ENCODE results near the gene TAF12.
A peak's percentile ranks its signal among the peaks of the same experiment; 100 is the strongest.
"Not testable (repeated sequence)": the region's sequence is repeated elsewhere in the genome, so short reads cannot be mapped to it uniquely, and the experiment has no call there.

Gene TAF12

GRCh38 chr1:28644494-28644893 is 1.6 kb upstream of the TAF12 start:
- DNase-seq, result no peak

GRCh38 chr1:28642056-28642846 is 616 bp downstream of the TAF12 start:
- DNase-seq, result peak; percentile 21

DNA sequence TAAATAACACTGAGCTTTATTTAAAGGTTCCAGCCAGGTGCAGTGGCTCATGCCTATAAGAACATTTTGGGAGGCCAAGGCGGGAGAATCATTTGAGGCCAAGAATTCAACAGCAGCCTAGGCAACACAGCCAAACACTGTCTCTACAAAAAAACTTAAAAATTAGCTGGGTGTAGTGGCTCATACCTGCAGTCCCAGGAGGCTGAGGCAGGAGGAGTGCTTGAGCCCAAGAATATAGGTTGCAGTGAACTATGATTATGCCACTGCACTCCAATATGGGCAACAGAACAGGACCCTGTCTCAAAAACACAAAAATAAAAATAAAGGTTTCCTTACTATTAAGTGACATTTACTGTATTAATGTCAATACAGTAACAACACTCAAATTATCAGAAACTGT is 2.1 kb downstream of the TAF12 start:
- no peak for DNase-seq

DNA sequence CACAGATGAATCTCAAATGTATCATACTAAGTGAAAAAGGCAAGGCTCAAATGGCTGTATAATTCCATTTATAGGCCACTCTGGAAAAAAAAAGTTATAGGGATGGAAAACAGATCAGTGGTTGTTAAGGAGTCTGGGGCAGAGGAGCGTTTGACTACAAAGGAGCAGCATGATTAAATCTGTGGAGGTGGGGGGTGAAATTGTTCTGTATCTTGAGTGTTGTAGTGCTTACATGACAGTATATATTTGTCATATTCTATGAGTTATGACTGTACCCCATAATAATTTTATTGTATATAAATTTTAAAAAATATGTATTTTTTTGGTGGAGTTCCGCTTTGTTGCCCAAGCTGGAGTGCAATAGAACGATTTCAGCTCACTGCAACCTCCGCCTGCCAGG is 10.3 kb downstream of the TAF12 start:
- DNase-seq, result no peak

GRCh38 chr1:28631713-28632112 is 11.2 kb downstream of the TAF12 start:
- DNase-seq, result no peak

GRCh38 chr1:28613175-28613574 is 29.7 kb downstream of the TAF12 start:
- no peak for DNase-seq

DNA sequence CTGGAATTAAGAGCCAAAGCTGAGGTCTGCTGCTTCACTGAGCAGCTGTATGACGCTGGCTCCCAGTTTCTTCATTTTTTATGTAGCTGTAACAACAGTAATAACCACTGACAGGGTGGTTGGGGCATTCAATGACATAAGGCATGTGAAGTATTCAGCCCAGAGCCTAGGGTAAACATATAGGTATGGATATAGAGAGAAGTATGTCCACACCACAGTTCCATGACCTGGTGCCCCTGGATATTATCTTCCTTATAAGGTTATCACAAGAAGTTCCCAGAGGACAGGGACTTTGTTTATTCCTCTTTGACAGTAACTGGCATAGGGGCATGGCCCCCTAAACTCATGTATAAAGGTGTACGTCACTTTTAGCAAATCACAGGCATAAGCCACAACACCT is 36.1 kb downstream of the TAF12 start:
- no peak for DNase-seq

DNA sequence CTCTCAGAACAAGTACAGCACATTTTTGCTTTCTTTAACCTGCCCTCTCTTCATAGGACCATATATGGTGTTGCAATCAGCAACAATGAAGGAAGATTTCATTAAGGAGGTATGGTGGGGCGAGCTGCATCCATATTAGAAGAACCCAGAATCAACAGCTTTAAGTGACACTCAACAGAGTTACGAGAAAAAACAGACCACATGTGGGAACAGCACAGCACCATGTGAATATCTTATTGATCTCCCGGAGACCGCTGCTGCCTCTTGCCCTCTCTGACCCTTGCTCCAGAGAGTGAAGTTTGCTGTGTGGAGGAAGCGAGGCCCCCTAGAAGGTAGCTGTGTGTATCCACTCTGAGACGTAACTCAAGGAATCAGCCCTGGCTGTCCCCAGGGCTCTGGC is 37.9 kb downstream of the TAF12 start:
- DNase-seq, result no peak

DNA sequence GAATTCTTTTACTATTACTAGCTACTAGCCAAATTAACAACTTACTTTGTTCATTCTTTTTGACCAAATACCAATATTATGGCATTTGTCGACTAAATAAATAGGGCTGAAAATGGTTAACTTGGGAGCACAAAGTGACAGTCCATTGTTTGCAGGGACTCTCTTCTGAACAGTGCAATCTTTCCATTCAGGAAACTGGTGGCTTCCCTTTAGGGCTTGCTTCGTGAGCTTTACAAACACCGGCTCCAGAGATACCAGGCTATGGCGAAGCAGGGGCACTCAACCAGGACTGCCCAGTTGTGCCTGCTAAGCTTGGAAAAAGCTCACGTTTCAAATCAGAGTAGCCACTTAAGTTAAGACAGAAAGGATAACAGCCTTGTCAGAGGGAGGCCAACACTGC is 38.5 kb downstream of the TAF12 start:
- no peak for DNase-seq

DNA sequence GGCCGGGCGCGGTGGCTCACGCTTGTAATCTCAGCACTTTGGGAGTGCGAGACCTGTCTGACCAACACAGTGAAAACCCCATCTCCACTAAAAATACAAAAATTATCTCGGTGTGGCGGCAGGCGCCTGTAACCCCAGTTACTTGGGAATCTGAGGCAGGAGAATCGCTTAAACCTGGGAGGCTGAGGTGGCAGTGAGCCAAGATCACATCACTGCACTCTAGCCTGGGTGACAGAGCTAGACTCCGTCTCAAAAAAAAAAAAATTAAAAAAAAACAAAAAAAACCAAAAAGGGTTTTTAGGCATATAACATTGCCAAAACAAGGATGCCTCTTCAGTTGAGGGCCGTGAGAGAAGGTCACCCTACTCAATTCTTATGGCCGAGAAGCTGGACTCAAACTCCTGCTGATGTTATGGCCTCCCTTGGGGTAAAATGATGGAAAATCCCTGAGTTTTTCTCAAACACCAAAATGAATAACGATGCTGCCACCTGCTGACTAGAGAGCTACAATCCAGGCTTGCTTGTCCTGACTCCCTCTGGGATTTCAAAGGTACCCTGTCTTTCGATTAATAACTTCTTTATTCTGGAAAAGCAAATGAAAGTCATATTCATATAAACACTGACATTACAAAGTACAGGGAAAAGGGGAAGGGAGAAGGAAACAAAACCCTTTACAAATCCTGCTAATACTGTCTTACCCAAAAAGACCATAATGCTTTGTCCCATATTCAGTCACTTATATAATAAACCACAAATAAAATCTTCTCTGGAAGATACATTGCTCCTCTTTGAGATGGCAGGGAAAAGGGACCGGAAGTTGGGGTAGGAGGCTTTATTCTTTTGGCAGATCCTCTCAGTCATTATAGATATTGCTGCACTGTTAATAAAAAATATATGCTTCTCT is 40.1 kb downstream of the TAF12 start:
- DNase-seq, result peak; percentile 76

- DNase-seq, result no peak
Measured at GRCh38 chr1:28601696-28602095, 41.2 kb downstream of the TAF12 start.

- DNase-seq, result not testable (repeated sequence)
Measured at GRCh38 chr1:28596276-28596675, 46.6 kb downstream of the TAF12 start.

DNA sequence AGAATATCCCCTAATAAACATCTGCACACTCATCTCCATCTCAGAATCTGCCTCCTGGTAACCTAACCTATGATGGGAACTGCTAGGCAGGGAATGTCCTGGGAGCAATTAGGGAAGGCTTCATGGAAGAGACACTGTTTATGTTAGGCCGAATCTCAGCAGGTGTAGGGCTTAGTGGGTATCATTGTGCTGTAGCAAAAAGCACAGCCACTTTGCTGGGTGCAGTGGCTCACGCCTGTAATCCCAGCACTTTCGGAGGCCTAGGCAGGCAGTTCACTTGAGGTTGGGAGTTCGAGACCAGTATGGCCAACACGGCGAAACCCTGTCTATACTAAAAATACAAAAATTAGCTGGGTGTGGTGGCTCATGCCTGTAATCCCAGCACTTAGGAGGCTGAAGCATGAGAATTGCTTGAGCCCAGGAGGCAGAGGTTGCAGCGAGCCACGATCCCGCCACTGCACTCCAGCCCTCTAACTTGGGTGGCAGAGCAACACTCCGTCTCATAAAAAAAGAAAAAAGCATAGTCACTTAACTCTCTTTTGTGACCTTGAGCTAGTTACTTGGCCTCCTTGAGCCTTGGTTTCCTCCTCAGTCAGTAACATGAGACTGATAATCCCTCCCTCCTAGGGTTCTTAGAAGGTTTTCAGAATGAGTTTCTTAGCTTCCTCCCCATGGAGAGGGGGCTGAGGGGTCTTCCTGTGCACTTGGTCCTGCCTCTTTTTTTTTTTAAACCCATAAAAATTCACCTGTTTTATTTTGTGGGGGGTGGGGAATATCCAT is 47.3 kb downstream of the TAF12 start:
- no peak for DNase-seq

DNA sequence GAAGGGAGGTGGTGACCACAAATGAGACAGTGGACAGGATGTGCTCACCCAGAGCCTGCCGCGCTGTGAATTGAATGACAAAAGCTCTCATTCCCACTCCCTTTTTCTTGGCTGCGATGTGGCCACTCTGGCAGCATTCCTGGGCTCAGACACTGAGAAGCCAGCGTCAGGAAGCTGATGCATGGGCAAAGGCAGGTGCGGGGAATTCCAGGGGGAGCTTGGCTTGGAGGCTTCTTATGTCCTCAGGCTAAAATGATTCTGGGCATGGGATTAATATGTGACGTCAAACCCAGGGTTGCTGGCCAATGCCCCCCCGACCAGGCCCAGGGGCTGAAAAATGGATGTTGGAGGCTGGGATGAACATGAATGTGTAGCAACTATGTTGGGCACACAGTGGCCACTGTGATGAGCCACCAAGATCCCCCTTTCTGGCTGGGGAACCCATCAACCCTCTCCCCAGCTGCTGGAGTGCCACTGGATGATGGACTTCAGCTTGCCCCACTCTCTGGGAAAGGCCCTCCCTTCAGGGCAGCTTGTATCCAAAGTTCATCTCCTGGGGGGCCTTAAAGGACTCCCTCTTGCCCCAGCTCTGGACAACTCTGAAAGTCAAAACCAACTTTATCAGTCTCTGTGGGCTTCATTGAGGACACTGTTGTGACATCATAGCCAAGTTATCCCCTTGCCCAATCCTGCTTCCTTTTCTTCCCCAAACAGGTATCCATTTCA is 48.0 kb downstream of the TAF12 start:
- not testable (repeated sequence) for DNase-seq

- not testable (repeated sequence) for DNase-seq
Measured at GRCh38 chr1:28593988-28594356, 48.9 kb downstream of the TAF12 start.

DNA sequence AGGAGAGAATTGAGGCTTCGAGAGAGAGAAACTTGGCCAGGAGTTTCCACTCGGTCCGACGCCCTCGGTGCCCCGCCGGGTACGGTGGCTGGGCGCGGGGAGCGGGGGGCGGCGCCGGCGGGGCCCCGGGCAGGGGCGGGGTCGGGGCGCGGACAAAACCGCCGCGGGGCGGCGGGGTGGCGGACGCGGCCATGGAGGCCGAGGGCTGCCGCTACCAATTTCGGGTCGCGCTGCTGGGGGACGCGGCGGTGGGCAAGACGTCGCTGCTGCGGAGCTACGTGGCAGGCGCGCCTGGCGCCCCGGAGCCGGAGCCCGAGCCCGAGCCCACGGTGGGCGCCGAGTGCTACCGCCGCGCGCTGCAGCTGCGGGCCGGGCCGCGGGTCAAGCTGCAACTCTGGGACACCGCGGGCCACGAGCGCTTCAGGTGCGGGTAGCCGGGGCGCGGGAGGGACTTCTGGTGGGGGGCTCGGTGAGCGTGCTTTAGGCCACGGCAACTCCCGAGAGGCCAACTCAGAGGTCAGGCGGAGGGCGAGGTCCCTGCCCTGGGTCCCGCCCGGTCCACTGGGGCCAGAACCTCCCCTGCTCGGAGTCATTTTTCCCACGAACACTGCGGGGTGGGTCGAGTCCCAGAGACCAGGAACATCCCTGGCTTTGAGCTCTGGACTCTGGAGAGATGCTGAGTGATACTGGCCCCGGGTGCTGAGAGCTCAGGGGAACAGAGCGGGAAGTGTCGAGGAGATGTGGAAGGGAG is 50.4 kb downstream of the TAF12 start:
- no peak for DNase-seq

DNA sequence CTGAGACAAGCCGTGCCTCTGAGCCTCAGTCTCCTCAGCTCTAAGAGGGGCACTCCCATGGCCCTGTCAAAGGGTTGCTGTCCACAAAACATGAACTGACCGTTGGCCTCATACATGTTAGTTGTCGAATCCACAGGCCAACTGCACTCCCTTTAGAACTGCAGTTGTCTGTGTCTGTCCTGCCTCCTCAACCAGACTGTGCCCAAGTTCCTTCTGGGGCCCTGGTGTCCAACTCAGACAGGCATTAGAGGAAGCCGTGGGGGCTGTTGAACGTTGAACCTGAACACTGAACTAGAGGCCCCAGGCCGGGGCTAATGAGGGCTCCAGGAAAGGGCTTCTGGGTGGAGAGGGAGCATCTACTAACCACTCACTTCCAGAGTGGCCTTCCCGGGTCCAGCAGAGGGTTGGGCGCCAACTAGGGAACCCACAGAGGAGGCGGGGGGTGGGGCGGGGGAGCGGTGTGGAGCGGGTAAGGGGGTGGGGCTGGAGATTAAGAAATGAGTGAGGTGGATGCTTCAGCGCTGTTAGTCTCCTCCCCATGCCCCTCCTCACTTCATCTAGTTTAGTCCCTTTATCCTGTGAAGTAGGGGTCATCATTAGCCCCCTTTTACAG is 51.1 kb downstream of the TAF12 start, which contains the start of gene RAB42:
Gene RAB42 (plus strand): TSS at position 558 of the 613 bp plus-strand sequence. CDS start 247 bp downstream, outside the sequence.
- peak; percentile 37 for DNase-seq

DNA sequence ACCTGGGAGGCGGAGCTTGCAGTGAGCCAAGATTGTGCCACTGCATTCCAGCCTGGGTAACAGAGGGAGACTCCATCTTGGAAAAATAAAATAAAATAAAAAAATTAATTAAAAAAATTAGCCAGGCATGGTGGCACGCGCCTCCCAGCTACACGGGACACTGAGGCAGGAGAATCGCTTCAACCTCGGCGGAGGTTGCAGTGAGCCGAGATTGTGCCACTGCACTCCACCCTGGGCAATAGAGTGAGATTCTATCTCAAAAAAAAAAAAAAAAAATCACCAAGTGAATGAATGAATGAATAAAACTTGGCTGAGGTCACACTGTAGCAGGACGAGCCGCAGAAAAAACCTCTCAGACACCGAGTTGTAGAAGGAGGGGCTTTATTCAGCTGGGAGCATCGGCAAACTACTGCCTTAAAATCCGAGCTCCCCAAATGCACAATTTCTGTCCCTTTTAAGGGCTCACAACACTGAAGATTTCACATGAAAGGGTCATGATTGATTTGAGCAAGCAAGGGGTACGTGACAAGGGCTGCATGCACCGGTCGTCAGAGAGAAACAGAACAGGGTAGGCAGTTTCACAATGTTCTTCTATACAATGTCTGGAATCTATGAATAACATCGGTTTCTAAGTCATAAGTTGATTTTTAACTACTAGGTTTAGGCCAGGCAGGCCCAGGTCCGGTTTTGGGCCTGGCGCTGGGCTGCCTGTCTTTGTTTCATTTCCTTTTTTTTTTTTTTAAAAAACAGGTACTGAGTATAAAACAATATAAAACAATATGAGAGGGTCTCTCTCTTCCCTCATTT is 56.1 kb downstream of the TAF12 start:
- not testable (repeated sequence) for DNase-seq

GRCh38 chr1:28582248-28582615 is 60.6 kb downstream of the TAF12 start:
- no peak for DNase-seq

DNA sequence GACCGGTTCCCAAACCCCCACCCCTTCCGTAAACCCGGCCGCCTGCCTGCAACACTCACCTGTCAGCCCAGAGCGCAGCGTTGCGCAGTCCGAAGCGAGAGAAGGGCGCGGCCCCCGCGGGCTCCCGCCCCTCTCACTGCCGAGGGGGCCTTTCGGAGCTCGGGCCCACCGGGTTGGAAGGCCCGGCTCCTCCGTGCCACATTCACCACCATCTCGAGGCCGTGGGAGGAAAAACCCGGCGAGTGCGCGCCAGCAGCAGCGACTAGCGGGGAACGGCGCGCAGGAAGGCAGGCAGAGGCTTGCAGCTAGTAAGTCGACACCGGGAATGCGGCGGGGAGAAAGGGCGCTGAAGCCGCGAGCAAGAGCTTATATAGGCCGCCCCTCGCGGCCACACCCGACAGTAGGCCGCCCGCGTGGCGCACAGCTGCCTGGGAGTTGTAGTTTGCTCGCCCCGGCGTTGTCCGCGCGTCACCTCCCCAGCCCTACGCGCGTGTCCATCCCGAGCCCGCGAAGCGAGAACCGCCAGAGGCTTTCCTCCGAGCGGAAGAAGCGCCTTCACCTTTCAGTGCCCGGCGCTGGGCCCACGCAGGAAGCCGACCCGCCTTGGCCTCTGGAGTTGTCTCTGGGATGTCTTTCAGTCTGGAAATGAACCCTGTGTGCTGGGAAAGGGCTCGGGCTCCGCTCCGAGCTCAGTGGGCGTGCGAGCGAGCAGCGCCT is 61.2 kb downstream of the TAF12 start:
- peak; percentile 96 for DNase-seq
